GM21723 (cell line): Measurements from ENCODE around the gene OR8D1.
"Not testable (repeated sequence)": the region's sequence is repeated elsewhere in the genome, so short reads cannot be mapped to it uniquely, and the experiment has no call there.

Experiments
- ATAC-seq: cut with Tn5 transposase; IDR thresholded peaks from one replicate; pipeline ENCODE4 v1.9.1; 2021; ENCODE audit warnings: mild to moderate bottlenecking, moderate library complexity; ENCODE audit not compliant: unreplicated experiment

The OR8D1 gene

GRCh38 chr11:124294687-124295086 lies 19.1 kb downstream of the OR8D1 start:
- ATAC-seq = no peak

- ATAC-seq = no peak
Measured at GRCh38 chr11:124285610-124286344, 28.0 kb downstream of the OR8D1 start.

- no peak for ATAC-seq
Measured at GRCh38 chr11:124278261-124278660, 35.5 kb downstream of the OR8D1 start.

DNA sequence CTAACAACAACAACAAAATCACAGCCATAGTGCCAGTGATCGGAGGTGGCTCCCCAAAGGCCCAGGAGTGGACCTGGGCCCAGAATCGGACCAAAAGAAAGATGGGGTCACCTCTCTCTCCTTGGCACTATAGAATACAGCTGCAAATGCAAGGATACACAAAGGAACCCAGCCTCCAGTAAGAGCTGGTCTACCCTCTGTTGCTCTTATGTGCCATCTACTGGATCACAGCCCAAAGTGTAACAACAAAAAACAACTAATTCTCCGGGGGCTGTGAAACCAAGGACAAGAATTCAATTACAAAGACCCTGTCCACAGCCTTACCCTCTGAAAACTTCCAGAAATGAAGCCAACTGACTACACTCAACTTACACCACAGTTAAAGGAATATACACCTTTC lies 35.9 kb downstream of the OR8D1 start:
- no peak for ATAC-seq

DNA sequence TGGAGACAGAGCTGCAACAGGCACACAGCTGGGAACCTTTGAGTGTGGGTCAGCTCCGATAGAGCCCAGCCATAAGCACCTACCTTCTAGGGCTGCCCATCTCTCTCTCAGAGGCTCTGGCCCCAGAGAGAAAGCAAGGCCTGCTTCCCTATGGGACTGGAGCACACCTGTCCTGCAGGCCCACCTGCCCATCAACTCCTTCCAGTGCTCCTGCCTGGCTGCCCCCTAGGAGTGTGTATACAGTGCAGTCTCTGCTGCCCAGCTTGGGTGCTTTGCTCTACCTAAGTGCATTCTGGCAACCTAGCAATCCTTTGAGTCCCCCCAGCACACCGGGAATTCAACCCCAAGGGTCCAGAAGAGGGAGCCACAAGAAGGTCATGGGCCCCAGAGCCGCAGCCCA lies 36.5 kb downstream of the OR8D1 start:
- no peak for ATAC-seq

- no peak for ATAC-seq
Measured at GRCh38 chr11:124276081-124276480, 37.7 kb downstream of the OR8D1 start.

DNA sequence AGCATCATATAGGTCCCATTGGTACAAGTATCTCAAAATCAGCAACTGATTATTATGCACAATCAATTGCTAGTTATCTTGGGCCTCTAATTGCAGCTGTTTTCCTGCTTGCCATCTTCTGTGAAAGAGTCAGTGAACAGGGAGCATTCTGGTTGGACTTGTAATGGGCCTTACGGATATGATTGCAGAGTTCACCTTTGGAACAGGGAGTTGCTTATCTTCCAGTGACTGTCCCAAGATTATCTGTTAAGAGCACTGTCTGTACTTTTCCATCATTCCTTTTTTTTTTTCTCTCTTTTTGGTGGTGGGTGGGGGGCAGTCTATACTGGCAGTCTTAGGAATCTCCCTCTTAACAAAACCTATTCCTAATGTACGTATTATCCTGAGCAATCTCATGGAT lies 39.7 kb downstream of the OR8D1 start:
- no peak for ATAC-seq

- not testable (repeated sequence) for ATAC-seq
Measured at GRCh38 chr11:124270886-124271285, 42.9 kb downstream of the OR8D1 start.

- not testable (repeated sequence) for ATAC-seq
Measured at GRCh38 chr11:124265041-124265440, 48.7 kb downstream of the OR8D1 start.

DNA sequence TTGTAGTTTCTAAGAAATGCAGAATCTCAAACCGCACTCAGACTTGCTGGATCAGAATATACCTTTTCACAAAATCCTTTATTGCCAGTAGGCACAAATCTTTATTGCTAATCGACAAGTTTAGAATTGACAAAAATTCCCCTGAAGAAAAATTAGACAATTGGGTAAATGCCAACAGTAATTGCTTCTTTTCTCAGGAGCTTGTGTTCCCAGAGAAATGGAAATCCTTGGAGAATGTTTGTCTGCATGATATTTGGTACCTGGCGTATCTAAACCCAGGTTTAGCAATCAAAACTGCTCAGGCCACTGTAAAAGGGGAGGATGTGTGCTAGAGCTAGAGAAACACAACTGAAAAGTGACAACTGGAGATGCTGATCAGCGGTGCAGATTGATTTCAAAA lies 57.7 kb downstream of the OR8D1 start, which contains the start of gene OR8G5:
OR8G5 (plus strand) TSS at position 301 of the 400 bp plus-strand sequence. CDS start 8,556 bp downstream, outside the sequence.
- ATAC-seq = no peak
